ENCODE results near the gene CNTN4. TPM values are rescaled to one million over a fixed set of nuclear protein-coding genes. Genes with fewer than 3 reads are reported as not detected.

The CNTN4 gene
- total RNA-seq, 6 experiments from 2014 or later = not detected

DNA sequence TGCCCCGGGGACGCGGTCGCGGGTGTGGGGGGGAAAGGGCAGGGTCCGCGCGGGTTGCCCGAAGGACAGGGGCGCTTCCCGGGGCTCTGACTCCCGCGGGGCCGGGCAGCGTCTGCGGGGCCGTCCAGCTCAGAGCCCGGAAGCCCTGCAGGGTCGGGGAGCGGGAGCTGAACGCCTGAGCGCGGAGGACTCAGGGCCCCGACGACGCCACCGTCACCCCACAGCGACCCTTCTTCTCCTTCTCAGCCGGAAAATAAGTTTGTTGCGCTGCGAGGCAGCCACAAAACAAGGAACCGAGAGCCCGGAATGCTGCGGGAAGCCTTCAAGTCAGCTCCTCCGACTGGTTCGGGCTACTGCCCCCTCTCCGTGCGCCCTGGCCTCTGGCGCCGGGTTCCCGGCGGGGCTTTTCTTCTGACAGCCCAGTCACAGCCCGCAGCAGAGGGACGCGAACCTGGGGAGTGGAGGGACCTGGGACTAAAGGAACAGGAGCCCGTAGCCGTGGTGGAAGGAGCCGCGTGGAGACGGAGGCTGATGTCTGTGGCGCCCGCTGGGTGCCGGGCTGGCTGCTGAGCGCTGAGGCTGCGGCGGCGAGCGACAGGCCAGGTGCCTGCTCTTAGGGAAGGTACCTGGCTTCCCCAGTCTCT is 484 bp downstream of the CNTN4 start:
- DNase-seq = no peak
- Mint-ChIP-seq H3K4me3 (no peak overlapping the region), H3K9me3 (peaks cover 31% of the 10 kb centered on the region), H3K4me1 (ENCODE audit: low read depth) (no peaks in the 10 kb centered on the region), H3K27me3 (ENCODE audit: insufficient read depth) (peaks cover 3% of the 10 kb centered on the region; the same call in 1 of the 2 replicates), H3K27ac (no peak overlapping the region), H3K36me3 (ENCODE audit: low read depth) (peaks cover 8% of the 10 kb centered on the region; the same call in 1 of the 2 replicates)
- TF ChIP-seq, protein P1, sequence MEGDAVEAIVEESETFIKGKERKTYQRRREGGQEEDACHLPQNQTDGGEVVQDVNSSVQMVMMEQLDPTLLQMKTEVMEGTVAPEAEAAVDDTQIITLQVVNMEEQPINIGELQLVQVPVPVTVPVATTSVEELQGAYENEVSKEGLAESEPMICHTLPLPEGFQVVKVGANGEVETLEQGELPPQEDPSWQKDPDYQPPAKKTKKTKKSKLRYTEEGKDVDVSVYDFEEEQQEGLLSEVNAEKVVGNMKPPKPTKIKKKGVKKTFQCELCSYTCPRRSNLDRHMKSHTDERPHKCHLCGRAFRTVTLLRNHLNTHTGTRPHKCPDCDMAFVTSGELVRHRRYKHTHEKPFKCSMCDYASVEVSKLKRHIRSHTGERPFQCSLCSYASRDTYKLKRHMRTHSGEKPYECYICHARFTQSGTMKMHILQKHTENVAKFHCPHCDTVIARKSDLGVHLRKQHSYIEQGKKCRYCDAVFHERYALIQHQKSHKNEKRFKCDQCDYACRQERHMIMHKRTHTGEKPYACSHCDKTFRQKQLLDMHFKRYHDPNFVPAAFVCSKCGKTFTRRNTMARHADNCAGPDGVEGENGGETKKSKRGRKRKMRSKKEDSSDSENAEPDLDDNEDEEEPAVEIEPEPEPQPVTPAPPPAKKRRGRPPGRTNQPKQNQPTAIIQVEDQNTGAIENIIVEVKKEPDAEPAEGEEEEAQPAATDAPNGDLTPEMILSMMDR (IDR thresholded peaks at IDR 0.05) = no peak

DNA sequence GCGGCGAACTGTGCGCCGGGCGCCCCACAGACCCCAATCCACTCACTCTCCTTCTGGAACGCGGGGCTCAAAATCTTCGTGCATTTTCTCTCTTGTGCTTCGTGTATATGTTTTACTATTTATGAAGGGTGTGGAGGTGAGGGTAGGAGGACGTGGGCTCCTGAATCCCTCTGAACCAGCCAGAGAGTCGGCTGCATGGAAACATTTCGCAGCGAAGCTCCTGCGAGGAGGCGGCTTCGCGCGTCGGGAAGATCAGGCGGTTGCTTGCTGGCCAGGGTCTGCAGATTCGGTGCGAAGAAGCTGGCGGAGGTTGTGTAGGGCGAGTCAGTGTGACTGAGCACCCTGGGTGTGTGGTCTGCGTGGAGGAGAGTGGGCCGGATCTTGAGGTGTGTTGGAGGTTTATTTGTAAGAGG is 1.1 kb downstream of the CNTN4 start:
- peaks cover 3% of the 10 kb centered on the region; the same call in 1 of the 2 replicates for H3K27me3 Mint-ChIP-seq (ENCODE audit: insufficient read depth)
- peaks cover 8% of the 10 kb centered on the region; the same call in 1 of the 2 replicates for H3K36me3 Mint-ChIP-seq (ENCODE audit: low read depth)
- no peak overlapping the region for H3K4me3 Mint-ChIP-seq
- H3K4me1 Mint-ChIP-seq (ENCODE audit: low read depth) = no peaks in the 10 kb centered on the region
- DNase-seq = no peak
- peaks cover 35% of the 10 kb centered on the region for H3K9me3 Mint-ChIP-seq
- TF ChIP-seq, protein P1 (IDR thresholded peaks at IDR 0.05) = no peak
- H3K27ac Mint-ChIP-seq = no peak overlapping the region

GRCh38 chr3:2106438-2106837 is 7.8 kb downstream of the CNTN4 start:
- H3K4me1 Mint-ChIP-seq (ENCODE audit: low read depth) = no peaks in the 10 kb centered on the region
- H3K27me3 Mint-ChIP-seq (ENCODE audit: insufficient read depth) = no peaks in the 10 kb centered on the region
- no peaks in the 10 kb centered on the region for H3K36me3 Mint-ChIP-seq (ENCODE audit: low read depth)
- H3K27ac Mint-ChIP-seq = no peak overlapping the region
- no peak for DNase-seq
- H3K9me3 Mint-ChIP-seq = peaks cover 49% of the 10 kb centered on the region
- TF ChIP-seq, protein P1 (IDR thresholded peaks at IDR 0.05) = no peak
- H3K4me3 Mint-ChIP-seq = no peak overlapping the region

DNA sequence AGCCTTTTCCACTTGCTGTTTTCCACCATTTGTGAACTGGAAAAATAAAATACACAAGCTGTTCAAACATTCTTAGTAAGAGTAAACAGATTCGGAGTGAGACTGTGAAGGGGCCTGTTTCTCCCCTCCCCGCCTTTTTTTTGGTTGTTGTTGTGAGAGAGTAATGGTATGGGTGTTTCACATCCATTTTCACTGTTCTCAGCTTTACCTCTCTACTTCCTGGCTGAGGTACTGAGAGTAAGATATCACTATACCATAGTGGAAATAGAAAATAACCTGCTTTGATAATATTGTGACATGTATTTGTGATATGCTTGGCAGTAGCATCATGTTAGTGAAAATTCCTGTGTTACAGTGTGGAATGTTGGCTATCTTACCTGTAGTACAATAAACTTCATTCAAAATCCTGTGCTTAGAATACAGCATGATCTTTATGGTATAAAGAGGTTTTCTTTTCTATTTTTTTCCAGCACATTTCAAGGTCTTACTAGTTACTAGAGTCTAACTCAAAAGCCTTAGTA is 12.0 kb downstream of the CNTN4 start:
- no peak overlapping the region for H3K27ac Mint-ChIP-seq
- DNase-seq = no peak
- no peak overlapping the region for H3K4me3 Mint-ChIP-seq
- no peaks in the 10 kb centered on the region for H3K36me3 Mint-ChIP-seq (ENCODE audit: low read depth)
- no peaks in the 10 kb centered on the region for H3K27me3 Mint-ChIP-seq (ENCODE audit: insufficient read depth)
- TF ChIP-seq, protein P1 (IDR thresholded peaks at IDR 0.05) = no peak
- peaks cover 55% of the 10 kb centered on the region for H3K9me3 Mint-ChIP-seq
- no peaks in the 10 kb centered on the region for H3K4me1 Mint-ChIP-seq (ENCODE audit: low read depth)

DNA sequence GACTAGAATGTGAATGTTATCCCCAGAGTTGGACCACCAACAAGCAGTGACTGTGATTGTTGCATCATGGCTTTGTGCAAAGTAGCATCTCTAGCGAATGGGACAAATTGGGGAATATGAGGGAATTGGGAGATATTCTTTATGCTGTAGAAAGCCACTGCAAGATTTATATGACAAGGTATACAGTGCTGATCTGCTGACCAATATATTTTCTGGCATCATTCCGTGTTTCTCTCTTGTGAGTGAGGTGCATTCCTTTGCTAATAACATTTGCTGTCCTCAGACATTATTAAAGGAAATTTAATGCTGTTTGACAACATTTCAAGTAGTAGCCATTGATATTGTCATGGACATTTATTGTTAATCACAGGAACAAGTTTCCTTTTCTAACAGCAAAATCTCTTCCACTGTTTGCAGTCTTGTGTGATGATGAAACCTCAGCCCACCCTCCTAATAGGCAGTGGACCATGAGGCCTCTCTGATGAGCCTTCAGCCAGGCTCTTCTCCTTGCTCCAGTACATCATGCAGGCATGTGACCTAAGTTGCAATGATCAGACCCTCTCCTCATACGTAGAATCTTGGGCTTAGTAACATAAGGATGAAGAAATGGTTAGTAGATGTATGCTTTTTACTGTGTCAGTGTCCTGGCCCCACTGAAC is 16.1 kb downstream of the CNTN4 start:
- no peak for DNase-seq
- peaks cover 53% of the 10 kb centered on the region for H3K9me3 Mint-ChIP-seq

More for the DNA sequence above, 16.1 kb downstream of the CNTN4 start:
- Mint-ChIP-seq H3K27me3 (ENCODE audit: insufficient read depth) (no peaks in the 10 kb centered on the region), H3K4me3 (no peak overlapping the region), H3K36me3 (ENCODE audit: low read depth) (no peaks in the 10 kb centered on the region), H3K27ac (no peak overlapping the region), H3K4me1 (ENCODE audit: low read depth) (no peaks in the 10 kb centered on the region)
- TF ChIP-seq, protein P1 (IDR thresholded peaks at IDR 0.05) = no peak
